ENCODE data around the gene PAM. TPM values are rescaled to one million over a fixed set of nuclear protein-coding genes. Genes with fewer than 3 reads are reported as not detected.

Gene PAM
- total and polyA plus RNA-seq, 2 donors (not counting 3 experiments of a cell fraction or from before 2014, with no cell fraction given) = 118 to 176 TPM

DNA sequence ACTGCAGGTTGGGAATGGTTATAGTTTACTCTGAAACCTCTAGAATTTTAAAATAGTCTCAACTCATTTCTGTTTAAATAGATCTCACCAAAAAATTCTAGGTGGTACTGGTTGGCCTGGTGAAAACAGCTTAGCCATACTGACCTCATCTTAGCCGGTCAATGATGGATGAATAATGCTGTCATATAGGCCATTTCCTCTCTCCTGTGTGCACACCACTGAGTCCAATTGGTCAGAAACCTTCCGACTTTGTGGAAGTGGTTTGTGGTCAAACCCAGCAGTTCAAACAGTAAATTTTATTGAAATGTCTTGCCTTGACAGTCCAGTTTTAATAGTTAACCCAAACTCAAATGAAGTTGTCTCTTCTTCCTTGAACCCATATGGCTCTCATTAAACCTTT lies 266.2 kb downstream of the PAM start:
- FAIRE-seq = no peak
- TF ChIP-seq FOS (IDR thresholded peaks at IDR 0.05; ENCODE audit: borderline replicate concordance, insufficient read depth, low read length) (no peak), MAX (IDR thresholded peaks at IDR 0.05; ENCODE audit: insufficient read depth, insufficient read length) (no peak), POLR2A (IDR thresholded peaks at IDR 0.05; ENCODE audit: low read depth, low read length) (no peak), CTCF (IDR thresholded peaks at IDR 0.05; ENCODE audit: extremely low read depth in 1 of 2, insufficient read depth in 1 of 2, low read depth in 1 of 2, low read length in 2 of 2) (no peak), GATA2 (IDR thresholded peaks at IDR 0.05; ENCODE audit: insufficient read depth, insufficient read length, low read depth, low read length) (no peak), MYC (IDR thresholded peaks at IDR 0.05; ENCODE audit: low read depth, low read length) (no peak), EZH2 (IDR thresholded peaks at IDR 0.05; ENCODE audit: borderline replicate concordance, low read depth, low read length, severe bottlenecking) (no peak)
- no peaks in the 10 kb centered on the region for H3K27me3 ChIP-seq (ENCODE audit: control insufficient read depth in 2 of 2, insufficient read depth in 2 of 2, low read length in 2 of 2)
- intact Hi-C loops (cut with micrococcal nuclease) = loop anchor here (5.0 kb wide), 1 partner anchor 94 kb away; no protein-coding TSS in a partner anchor
- BruUV-seq (replicated peaks) = no TSS peak
- POLR2A ChIA-PET = no interaction called here
- H3K9me3 ChIP-seq (replicated peaks; ENCODE audit: control insufficient read depth, insufficient read depth, low read length) = no peaks in the 10 kb centered on the region
- no peaks in the 10 kb centered on the region for H3K9me1 ChIP-seq (replicated peaks; ENCODE audit: control insufficient read depth, extremely low read depth, insufficient read depth, low read length)
- no peaks in the 10 kb centered on the region for H3K79me2 ChIP-seq (ENCODE audit: control insufficient read depth, insufficient read depth, low read length)
- DNase-seq (ENCODE audit: low read depth, low spot score) = no peak
- no peaks in the 10 kb centered on the region for H3K4me1 ChIP-seq (ENCODE audit: control insufficient read depth, extremely low read depth, insufficient read depth, low read length)
- no peaks in the 10 kb centered on the region for H3K36me3 ChIP-seq (ENCODE audit: control insufficient read depth in 2 of 2, extremely low read depth in 1 of 2, insufficient read depth in 2 of 2, low read length in 2 of 2)
- H3K27ac ChIP-seq (ENCODE audit: insufficient read depth, low read depth, low read length) = no peak overlapping the region
- no peak overlapping the region for H3K4me2 ChIP-seq (ENCODE audit: insufficient read depth, low read length)
- no peak overlapping the region for H3K4me3 ChIP-seq (replicated peaks in 1 of 3; ENCODE audit: insufficient read depth in 1 of 3, low read depth in 1 of 3, low read length in 3 of 3)
- no peak overlapping the region for H3K9ac ChIP-seq (replicated peaks; ENCODE audit: extremely low read depth, insufficient read depth, low read length)
- no peaks in the 10 kb centered on the region for H4K20me1 ChIP-seq (replicated peaks; ENCODE audit: control insufficient read depth, extremely low read depth, insufficient read depth, low read length)
- H2AFZ ChIP-seq (ENCODE audit: low read depth, low read length) = no peak overlapping the region
- dilution Hi-C loops (cut with MboI; ENCODE audit: extremely low pct_ligation_motif_present, low sequenced_read_pairs) = no loop called here
- CTCF ChIA-PET = interaction anchor here (1.0 to 1.3 kb wide), 2 partner anchors 203 to 340 kb away, joined by 3 to 5 read pairs; no protein-coding TSS in a partner anchor
